ENCODE results near the gene ELMO3. TPM values are rescaled to one million over a fixed set of nuclear protein-coding genes. Genes with fewer than 3 reads are reported as not detected.

Gene ELMO3
- total RNA-seq, 2 donors from 2014 or later = 24.1 to 40.5 TPM

GRCh38 chr16:67244387-67245185, 45.7 kb downstream of the ELMO3 start:
- no peaks in the 10 kb centered on the region for H3K36me3 ChIP-seq (replicated peaks in 1 of 2; ENCODE audit: insufficient read depth in 1 of 2, low read depth in 2 of 2)
- peak in 1 of 3 donors; percentile 27 for TF ChIP-seq POLR2A (IDR thresholded peaks at IDR 0.05)
- TF ChIP-seq CTCF (IDR thresholded peaks at IDR 0.05) = peak in 1 of 7 experiments; percentile 3
- intact Hi-C loops (cut with DNase I) = no loop called here
- no peak overlapping the region for H3K4me3 ChIP-seq
- H3K4me1 ChIP-seq = peaks cover 68% of the 10 kb centered on the region
- no peaks in the 10 kb centered on the region for H3K9me3 ChIP-seq
- ATAC-seq (no peak), DNase-seq (peak in 3 of 4 donors; percentile 44 to 77 (median 53))
- peaks cover 0 to 12% of the 10 kb centered on the region in 2 donors for H3K27me3 ChIP-seq
- 31 to 51% methylated on average over 4 to 5 of the region's 5 CpGs for WGBS, 2 donors
- H3K27ac ChIP-seq = peak overlapping the region; percentile 19 to 97 (median 88)

GRCh38 chr16:67245186-67245585, 46.3 kb downstream of the ELMO3 start:
- H3K36me3 ChIP-seq (replicated peaks in 1 of 2; ENCODE audit: insufficient read depth in 1 of 2, low read depth in 2 of 2) = no peaks in the 10 kb centered on the region
- ATAC-seq (no peak), DNase-seq (no peak)
- H3K4me1 ChIP-seq = peaks cover 66% of the 10 kb centered on the region
- peak overlapping the region; percentile 19 to 97 (median 88) for H3K27ac ChIP-seq
- peaks cover 0 to 18% of the 10 kb centered on the region in 2 donors for H3K27me3 ChIP-seq
- no peak for TF ChIP-seq POLR2A (IDR thresholded peaks at IDR 0.05)
- TF ChIP-seq CTCF (IDR thresholded peaks at IDR 0.05) = no peak
- intact Hi-C loops (cut with DNase I) = no loop called here
- H3K4me3 ChIP-seq = no peak overlapping the region
- 61 to 73% methylated on average over 4 of the region's 4 CpGs for WGBS, 2 donors
- no peaks in the 10 kb centered on the region for H3K9me3 ChIP-seq

- peaks cover 0 to 18% of the 10 kb centered on the region in 2 donors for H3K27me3 ChIP-seq
- H3K27ac ChIP-seq = peak overlapping the region; percentile 19 to 97 (median 88)
- H3K36me3 ChIP-seq (replicated peaks in 1 of 2; ENCODE audit: insufficient read depth in 1 of 2, low read depth in 2 of 2) = no peaks in the 10 kb centered on the region
- 8 to 29% methylated on average over 4 to 8 of the region's 8 CpGs for WGBS, 2 donors
- DNase-seq = no peak
- no peak for TF ChIP-seq CTCF (IDR thresholded peaks at IDR 0.05)
- TF ChIP-seq POLR2A (IDR thresholded peaks at IDR 0.05) = no peak
- ATAC-seq = no peak
- intact Hi-C loops (cut with DNase I) = no loop called here
- H3K9me3 ChIP-seq = no peaks in the 10 kb centered on the region
- H3K4me1 ChIP-seq = peaks cover 61% of the 10 kb centered on the region
- peak overlapping the region; percentile 33 to 68 for H3K4me3 ChIP-seq
Observed at GRCh38 chr16:67245674-67246080, 46.7 kb downstream of the ELMO3 start.

- H3K9me3 ChIP-seq = no peaks in the 10 kb centered on the region
- peaks cover 0 to 18% of the 10 kb centered on the region in 2 donors for H3K27me3 ChIP-seq
- peak; percentile 67 to 78 (median 77) for DNase-seq
- peak overlapping the region; percentile 83 to 97 (median 92) for H3K27ac ChIP-seq
- WGBS, 2 donors = 0% methylated on average over 10 to 31 of the region's 48 CpGs
- intact Hi-C loops (cut with DNase I) = no loop called here
- TF ChIP-seq CTCF (IDR thresholded peaks at IDR 0.05) = peak in 6 of 7 experiments; percentile 2 to 35 (median 18)
- TF ChIP-seq POLR2A (IDR thresholded peaks at IDR 0.05) = no peak
- peaks cover 57% of the 10 kb centered on the region for H3K4me1 ChIP-seq
- H3K4me3 ChIP-seq = peak overlapping the region; percentile 33 to 68
- no peaks in the 10 kb centered on the region for H3K36me3 ChIP-seq (replicated peaks in 1 of 2; ENCODE audit: insufficient read depth in 1 of 2, low read depth in 2 of 2)
- peak; percentile 28 for ATAC-seq
Observed at GRCh38 chr16:67246081-67246755, 47.3 kb downstream of the ELMO3 start.
